Measurements from ENCODE around the gene TPRN. TPM values are rescaled to one million over a fixed set of nuclear protein-coding genes. Genes with fewer than 3 reads are reported as not detected.

Gene TPRN
- total RNA-seq = 7.8 TPM

DNA sequence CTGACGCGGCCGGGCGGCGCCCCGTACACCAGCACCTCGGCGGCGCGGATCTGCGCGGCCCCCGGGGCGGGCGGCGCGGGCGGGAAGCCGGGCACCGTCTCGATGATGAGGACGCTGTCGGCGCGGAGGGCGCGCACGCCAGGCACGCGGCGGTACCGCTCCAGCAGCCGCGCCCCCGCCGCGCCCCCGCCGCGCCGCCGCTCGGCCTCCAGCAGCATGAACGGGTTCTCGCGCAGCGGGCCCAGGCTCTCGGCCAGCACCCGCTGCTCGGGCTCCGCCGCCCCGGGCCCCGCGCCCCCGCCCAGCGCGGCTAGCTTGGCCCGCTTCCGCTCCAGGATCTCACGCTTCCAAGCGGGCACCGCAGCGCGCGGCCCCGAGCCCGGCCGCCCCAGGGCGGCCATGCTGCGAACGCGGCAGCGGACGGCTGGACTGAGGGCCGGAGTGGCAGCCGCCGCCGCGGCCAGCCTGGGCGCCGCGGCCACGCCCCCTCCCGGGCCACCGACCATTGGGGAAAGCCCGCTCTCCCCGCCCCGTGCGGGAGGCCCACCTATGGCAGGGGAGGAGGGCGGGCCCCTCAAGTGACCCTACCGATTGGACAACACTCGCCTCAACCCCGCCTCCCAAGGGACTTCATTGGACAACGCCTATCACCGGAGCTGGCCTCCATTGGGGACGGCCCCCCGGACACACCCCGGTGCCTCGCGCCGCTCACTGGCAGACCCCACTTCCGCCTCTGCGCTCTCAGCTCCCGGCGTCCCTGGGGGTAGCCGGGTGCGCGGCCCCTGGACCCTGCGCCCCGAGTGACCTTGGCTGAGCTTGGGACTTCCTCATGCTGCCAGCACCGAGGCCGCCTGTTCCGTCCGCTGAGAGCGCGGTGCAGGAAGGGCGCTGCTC lies at the start of gene TPRN:
Gene TPRN, minus strand, starts transcription at position 431 of the 894 bp plus-strand sequence. Its CDS starts 30 bp downstream, at position 401.

DNA sequence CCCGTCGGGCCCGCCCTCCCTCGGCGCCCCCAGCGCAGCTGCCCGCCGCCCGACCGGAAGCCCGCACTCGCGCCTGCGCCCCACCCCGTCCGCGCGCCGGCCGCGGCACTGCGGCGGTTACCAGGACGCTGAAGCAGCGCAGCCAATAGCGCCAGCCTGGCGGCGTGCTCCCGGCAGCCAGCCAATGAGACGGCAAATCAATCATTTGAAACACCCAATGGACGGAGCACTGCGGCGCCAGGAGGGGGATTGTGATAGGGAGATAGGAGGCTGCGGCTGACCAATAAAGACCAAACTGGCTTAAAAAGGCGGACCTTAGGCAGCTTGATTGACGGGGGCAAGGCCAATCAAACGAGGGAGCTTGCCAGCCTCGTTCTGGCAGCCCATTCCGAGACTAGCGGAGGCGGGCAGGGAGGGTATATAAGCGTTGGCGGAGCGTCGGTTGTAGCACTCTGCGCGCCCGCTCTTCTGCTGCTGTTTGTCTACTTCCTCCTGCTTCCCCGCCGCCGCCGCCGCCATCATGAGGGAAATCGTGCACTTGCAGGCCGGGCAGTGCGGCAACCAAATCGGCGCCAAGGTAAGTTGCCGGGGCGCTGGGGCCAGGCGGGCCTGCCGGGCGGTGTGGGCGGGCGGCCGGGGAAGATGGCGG lies 40.4 kb upstream of the TPRN start, which contains the start of gene TUBB4B:
Gene TUBB4B, plus strand, starts transcription at position 447 of the 649 bp plus-strand sequence. Its CDS starts 74 bp downstream, at position 521.

DNA sequence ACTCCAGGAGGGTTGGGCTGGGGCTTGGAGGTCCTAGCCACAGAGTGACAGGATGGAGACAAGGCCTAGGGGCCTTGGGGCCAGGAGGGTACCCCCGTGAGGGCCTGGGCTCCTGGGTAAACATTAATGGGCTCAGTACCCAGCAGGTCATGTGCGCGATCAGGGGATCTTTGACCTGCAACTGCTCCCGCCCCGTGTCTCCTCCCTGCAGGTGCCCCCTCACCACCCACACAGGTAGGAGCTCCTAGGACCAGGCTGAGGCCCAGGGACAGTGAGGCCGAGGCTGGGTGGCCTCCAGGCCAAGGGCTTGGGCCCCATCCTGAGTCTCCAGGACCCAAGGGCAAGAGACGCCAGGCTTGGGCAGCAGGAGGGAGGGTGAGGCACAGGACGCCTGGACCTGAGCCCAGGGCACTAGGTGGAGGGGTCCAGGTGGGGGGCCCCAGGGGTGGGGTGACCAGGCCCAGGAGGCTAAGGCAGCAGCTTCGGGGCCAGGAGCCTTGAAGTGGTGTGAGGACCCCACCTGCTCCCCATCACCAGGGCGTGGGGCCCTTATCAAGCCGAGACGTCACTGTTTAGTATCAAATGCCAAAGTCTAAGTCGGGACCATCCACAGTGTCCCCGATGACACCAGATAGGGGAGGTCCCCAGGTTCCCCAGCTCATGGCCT lies 30.3 kb upstream of the TPRN start, which contains the start of gene SLC34A3:
Gene SLC34A3, plus strand, starts transcription at position 197 of the 667 bp plus-strand sequence. CDS start 802 bp downstream, outside the sequence.

GRCh38 chr9:137227054-137227852 lies 26.7 kb upstream of the TPRN start, which contains the start of gene RNF224:
Gene RNF224 (plus strand): TSS chr9:137227502. CDS start chr9:137228336, 834 bp downstream.

GRCh38 chr9:137224830-137225694 lies 24.5 kb upstream of the TPRN start, which contains the start of gene CYSRT1:
Gene CYSRT1 (plus strand): TSS chr9:137225174. CDS start chr9:137225622, 448 bp downstream.

GRCh38 chr9:137222190-137223077 lies 21.9 kb upstream of the TPRN start, which contains the start of gene RNF208:
Gene RNF208 (minus strand): TSS chr9:137222240. CDS start chr9:137221212, 1,028 bp downstream.

DNA sequence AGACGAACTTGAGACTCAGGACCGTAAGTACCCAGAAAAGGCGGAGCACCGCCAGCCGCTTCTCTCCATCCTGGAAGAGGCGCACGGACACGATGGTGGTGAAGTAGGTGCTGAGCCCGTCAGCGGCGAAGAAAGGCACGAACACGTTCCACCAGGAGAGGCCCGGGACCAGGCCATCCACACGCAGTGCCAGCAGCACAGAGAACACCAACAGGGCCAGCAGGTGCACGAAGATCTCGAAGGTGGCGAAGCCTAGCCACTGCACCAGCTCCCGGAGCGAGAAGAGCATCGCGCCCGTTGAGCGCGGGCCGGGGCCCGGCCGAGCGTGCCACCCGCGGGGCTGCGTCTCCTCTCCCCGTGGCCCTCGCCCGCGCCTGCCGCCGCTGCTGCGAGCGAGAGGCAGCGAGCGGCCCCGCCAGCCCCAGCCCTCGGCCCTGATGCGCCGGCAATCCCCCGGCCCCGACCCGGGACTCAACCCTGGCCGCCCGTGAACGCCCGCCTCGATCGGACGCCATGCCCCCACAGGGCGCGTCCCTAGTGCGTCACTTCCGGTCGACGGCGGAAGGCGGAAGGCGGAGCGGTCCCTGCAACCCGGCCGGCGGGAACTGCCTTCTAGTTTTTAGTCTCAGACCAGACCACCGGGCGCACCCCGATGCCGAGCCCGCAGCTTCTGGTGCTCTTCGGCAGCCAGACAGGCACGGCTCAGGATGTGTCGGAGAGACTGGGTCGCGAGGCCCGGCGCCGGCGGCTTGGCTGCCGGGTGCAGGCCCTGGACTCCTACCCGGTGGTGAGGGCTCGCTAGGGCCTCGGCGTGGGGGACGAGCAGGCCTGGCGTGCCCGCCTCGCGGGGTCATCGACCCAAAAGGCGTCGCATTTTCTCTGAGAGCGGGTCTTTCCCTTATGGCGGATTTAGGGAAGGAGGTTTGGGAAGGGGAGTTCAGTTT lies 4.9 kb upstream of the TPRN start, which contains the start of the genes NDOR1 and TMEM203:
Gene NDOR1, plus strand, starts transcription at position 575 of the 944 bp plus-strand sequence. Its CDS starts 78 bp downstream, at position 653.
Gene TMEM203, minus strand, starts transcription at position 523 of the 944 bp plus-strand sequence. Its CDS starts 234 bp downstream, at position 289.

GRCh38 chr9:137188490-137189296 lies 11.8 kb downstream of the TPRN start, which contains the start of the genes ANAPC2 and SSNA1:
Gene ANAPC2 (minus strand): TSS chr9:137188560. CDS start chr9:137188532, 28 bp downstream.
Gene SSNA1 (plus strand): TSS chr9:137188676. CDS start chr9:137188727, 51 bp downstream.

DNA sequence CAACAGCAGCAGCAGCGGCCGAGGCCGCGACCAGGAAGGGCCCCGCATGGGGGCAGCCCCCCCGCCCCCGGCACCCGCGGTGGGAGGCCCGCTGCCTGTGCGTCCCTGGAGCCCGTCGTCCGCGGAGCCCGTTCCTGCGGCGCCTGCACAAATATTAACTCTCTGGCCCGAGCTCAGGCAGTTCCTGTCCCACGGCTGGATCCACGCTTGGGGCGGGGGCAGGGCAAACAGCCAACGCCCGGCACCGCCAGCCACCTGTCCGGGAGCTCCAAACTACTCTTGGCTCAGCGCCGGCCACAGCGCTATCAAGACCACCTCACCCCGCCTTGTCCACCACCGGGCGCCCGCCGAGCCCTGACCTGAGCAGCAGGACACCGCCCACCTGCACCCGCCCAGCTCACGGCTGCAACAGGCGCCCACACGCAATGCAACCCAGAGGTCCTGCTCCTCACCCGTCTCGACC lies 30.6 kb downstream of the TPRN start, which contains the start of gene LRRC26:
Gene LRRC26, minus strand, starts transcription at position 156 of the 463 bp plus-strand sequence. Its CDS starts 108 bp downstream, at position 48.

Small RNAs within 50 kb of the gene (small RNA-seq; reads per million reads assigned to genes)
- not detected for gene MIR3621

Other genes with a start within 250 kb of the TPRN start
- 0.46 TPM for gene LCN12, start 248.5 kb downstream of the TPRN start, total RNA-seq
- 93.2 TPM for gene PTGDS, start 223.2 kb downstream of the TPRN start, total RNA-seq
- gene LCNL1, start 217.7 kb downstream of the TPRN start, total RNA-seq = 1.2 TPM
- 14.1 TPM for gene PAXX, start 208.3 kb downstream of the TPRN start, total RNA-seq
- gene CLIC3, start 204.2 kb downstream of the TPRN start, total RNA-seq = not detected
- gene ABCA2, start 172.5 kb downstream of the TPRN start, total RNA-seq = 36.4 TPM
- not detected for gene FUT7, start 168.7 kb downstream of the TPRN start, total RNA-seq
- gene NPDC1, start 154.6 kb downstream of the TPRN start, total RNA-seq = 23.1 TPM
- gene ENTPD2, start 146.7 kb downstream of the TPRN start, total RNA-seq = 3.2 TPM
- 4.2 TPM for gene SAPCD2, start 130.2 kb downstream of the TPRN start, total RNA-seq
- 0.69 TPM for gene UAP1L1, start 123.2 kb downstream of the TPRN start, total RNA-seq
- 44.8 TPM for gene MAN1B1, start 113.8 kb downstream of the TPRN start, total RNA-seq
- 38.8 TPM for gene DPP7, start 86.0 kb downstream of the TPRN start, total RNA-seq
- gene GRIN1, start 61.6 kb downstream of the TPRN start, total RNA-seq = 69.0 TPM
- gene LRRC26, start 30.7 kb downstream of the TPRN start, total RNA-seq = not detected
- not detected for gene TMEM210, start 28.7 kb downstream of the TPRN start, total RNA-seq
- gene ANAPC2, start 12.2 kb downstream of the TPRN start, total RNA-seq = 24.0 TPM
- gene SSNA1, start 12.1 kb downstream of the TPRN start, total RNA-seq = 27.5 TPM
- 38.8 TPM for gene TMEM203, start 4.9 kb upstream of the TPRN start, total RNA-seq
- gene NDOR1, start 5.0 kb upstream of the TPRN start, total RNA-seq = 3.9 TPM
- gene RNF208, start 21.5 kb upstream of the TPRN start, total RNA-seq = 1.8 TPM
- 0.92 TPM for gene CYSRT1, start 24.4 kb upstream of the TPRN start, total RNA-seq
- gene RNF224, start 26.8 kb upstream of the TPRN start, total RNA-seq = not detected
- not detected for gene SLC34A3, start 30.2 kb upstream of the TPRN start, total RNA-seq
- 213 TPM for gene TUBB4B, start 40.5 kb upstream of the TPRN start, total RNA-seq
- not detected for gene STPG3, start 50.5 kb upstream of the TPRN start, total RNA-seq
- 38.8 TPM for gene NELFB, start 54.6 kb upstream of the TPRN start, total RNA-seq
- 0.92 TPM for gene TOR4A, start 77.0 kb upstream of the TPRN start, total RNA-seq
- gene NRARP, start 101.5 kb upstream of the TPRN start, total RNA-seq = 5.8 TPM
- gene EXD3, start 222.4 kb upstream of the TPRN start, total RNA-seq = 9.5 TPM
- 1.6 TPM for gene NOXA1, start 222.7 kb upstream of the TPRN start, total RNA-seq
- gene ENTPD8, start 240.6 kb upstream of the TPRN start, total RNA-seq = not detected